Sciatic nerve (tissue), 2 donors: ENCODE measurements around the gene PLA2G15. TPM values are rescaled to one million over a fixed set of nuclear protein-coding genes. Genes with fewer than 3 reads are reported as not detected.
"Not testable (repeated sequence)": the region's sequence is repeated elsewhere in the genome, so short reads cannot be mapped to it uniquely, and the experiment has no call there.

Experiments used
- ATAC-seq: fragments of 200-7000 bp; cut with Tn5 transposase; one replicate; pipeline ENCODE4 v1.9.1; 2020; ENCODE audit warnings: mild to moderate bottlenecking, moderate library complexity
- DNase-seq: peaks from one replicate; pipeline ENCODE4 v3.0.0-alpha.2; 2020; ENCODE audit warnings: low spot score
- intact Hi-C: fragments of 100-400 bp; cut with DNase I; formaldehyde crosslinking; loops from one replicate; pipeline ENCODE4 v1.14.2; 2022
- total RNA-seq: library from RNA; stranded (reverse); fragmentation: NEBNext Ultra II Directional; extraction: Animal tissue kit (Norgen Biotek cat#: 25700); gene quantifications from one replicate; pipeline ENCODE4 v1.2.1, GENCODE V29; 2021
- donor health status: DM: no; HTN: no; CAD: no.
- donor health status: DM: no; HTN: no; CAD: no.

Gene PLA2G15
- total RNA-seq, 1 donor from 2014 or later = 17.4 TPM

- intact Hi-C loops = no loop called here
- peak; percentile 82 for ATAC-seq
- peak; percentile 79 for DNase-seq
Measured at GRCh38 chr16:68287276-68288251, 42.4 kb downstream of the PLA2G15 start.

DNA sequence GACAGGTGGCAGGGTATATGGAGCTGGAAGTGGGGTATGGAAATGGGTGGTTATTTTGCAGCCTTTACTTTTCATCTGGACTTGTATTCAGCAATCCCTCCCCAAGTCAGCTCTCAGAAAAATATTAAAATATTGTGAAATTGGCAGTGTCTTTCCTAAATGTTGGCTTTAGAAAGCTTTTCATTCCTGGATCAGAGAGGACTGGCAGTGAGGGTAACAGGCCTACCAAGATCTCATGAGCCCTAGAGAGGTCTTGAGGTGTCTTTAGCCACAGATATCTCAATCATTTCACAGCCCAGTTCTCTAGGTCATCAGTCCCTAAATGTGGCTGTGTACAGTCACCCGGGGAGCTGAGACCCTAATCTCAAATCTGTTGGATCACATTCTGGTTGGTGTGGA lies 43.1 kb downstream of the PLA2G15 start:
- ATAC-seq = peak; percentile 51
- intact Hi-C loops = no loop called here
- DNase-seq = no peak

- ATAC-seq, intact Hi-C loops, DNase-seq: not testable (repeated sequence)
Measured at GRCh38 chr16:68288796-68289195, 43.6 kb downstream of the PLA2G15 start.

DNA sequence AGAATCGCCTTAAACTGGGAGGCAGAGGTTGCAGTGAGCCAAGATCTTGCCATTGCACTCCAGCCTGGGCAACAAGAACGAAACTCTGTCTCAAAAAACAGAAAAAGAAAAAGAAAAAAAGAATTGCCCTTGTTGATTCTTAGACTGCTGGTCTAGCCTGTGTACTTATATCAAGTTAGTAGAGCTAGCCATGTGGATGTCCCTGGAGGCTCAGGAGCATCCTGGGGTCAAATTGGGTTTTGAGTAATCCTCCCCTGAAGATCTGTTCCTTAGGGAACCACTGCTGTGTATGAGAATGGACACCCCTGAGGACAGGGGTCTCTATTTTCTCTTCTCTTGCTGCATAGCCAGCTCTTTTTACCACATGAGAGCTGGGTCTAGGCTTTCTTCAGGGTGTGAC lies 44.0 kb downstream of the PLA2G15 start:
- DNase-seq (no peak), ATAC-seq (no peak)
- intact Hi-C loops = no loop called here

DNA sequence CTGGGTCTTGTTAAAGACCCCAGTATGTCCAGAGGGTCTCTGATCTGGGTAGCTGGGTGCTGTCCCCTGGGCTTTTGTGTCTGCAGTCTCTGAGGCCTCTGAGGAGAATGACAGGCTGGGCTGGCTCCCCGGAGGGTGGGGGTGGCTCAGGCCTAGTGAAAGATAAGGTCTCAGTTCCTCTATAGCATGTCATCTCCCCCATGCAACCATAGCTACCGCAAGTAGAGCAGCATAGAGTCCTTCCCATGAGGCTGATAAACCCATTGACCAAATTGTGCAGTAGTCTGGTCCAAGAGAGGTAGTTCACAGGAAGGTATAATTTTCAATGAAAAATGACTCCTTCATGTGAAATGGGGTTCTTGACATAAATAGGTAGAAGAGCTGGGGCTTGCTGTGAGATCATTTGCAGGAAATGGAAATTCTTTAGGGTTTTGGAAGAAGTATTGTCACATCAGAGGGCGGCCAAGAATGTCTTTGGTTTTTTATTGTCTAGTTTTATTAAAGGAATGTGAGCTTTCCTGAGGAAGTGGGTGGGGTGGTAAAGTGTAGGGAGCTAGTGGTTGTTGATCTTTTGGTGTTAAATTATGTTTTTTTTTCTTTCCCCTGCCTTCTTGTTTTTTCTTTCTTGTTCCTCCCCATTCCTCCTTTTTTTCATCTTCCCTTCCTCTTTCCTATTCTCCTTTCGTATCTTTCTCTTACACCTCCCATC lies 44.6 kb downstream of the PLA2G15 start:
- ATAC-seq (no peak), DNase-seq (no peak)
- intact Hi-C loops = no loop called here

- ATAC-seq = no peak
- intact Hi-C loops = no loop called here
- no peak for DNase-seq
Measured at GRCh38 chr16:68290450-68290849, 45.3 kb downstream of the PLA2G15 start.

- ATAC-seq (no peak), DNase-seq (no peak)
- intact Hi-C loops = no loop called here
Measured at GRCh38 chr16:68291227-68291626, 46.1 kb downstream of the PLA2G15 start.

DNA sequence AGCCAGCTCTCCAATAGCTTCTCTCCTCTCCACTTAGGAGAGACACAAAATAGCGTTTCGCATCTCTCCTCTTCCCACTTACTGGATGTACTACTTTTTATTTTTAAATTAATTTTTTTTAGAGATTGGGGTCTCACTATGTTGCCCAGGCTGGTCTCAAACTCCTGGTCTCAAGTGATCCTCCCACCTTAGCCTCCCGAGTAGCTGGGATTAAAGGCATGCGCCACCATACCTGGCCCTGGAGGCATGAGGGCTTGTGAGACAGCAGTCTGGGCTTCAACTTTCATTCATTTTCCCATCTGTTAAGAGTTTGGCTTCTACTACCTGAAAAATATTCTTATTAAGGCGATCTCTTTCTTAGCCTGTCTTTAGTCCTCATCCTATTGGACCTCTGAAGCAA lies 47.3 kb downstream of the PLA2G15 start:
- ATAC-seq = no peak
- intact Hi-C loops = no loop called here

DNA sequence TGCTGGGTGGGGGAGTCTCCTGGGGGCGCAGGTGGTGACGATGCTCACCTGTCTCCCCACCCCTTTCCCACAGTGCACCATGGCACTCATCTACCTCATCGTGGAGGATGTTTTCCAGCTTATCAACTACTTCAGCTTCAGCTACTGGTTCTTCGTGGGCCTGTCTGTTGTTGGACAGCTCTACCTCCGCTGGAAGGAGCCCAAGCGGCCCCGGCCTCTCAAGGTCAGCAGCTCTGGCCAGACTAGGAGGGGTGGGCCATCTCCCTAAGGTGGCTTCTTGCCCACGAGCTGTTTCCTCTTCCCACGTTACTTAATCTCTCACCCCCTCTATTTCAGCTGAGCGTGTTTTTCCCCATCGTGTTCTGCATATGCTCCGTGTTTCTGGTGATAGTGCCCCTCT lies 51.1 kb downstream of the PLA2G15 start:
- intact Hi-C loops = no loop called here
- ATAC-seq = no peak
- no peak for DNase-seq

More for the DNA sequence above, 47.3 kb downstream of the PLA2G15 start:
- no peak for DNase-seq

GRCh38 chr16:68296693-68297092 lies 51.5 kb downstream of the PLA2G15 start:
- DNase-seq (no peak), ATAC-seq (no peak)
- intact Hi-C loops = no loop called here

- intact Hi-C loops = no loop called here
- no peak for DNase-seq
- ATAC-seq = no peak
Measured at GRCh38 chr16:68297908-68298307, 52.7 kb downstream of the PLA2G15 start.

DNA sequence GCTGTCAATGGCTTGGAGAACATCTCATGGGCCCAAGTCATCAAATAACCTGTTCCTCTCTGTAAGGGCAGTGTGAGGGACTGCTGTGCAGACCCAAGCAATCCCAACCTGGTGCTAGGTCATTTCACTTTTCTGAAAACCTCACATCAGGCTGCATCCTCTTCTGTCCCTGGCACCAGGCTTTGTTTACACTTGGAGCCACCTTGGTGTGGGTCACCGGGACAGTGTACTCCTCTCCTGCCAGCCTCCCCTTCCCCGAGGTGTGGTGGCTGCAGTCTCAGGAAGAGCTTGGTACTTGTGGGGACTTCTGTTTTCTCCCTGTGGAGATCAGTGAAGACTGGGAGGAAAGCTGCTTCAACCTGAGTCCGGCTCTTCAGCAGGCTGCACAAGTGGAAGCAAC lies 53.1 kb downstream of the PLA2G15 start:
- no peak for DNase-seq
- intact Hi-C loops = no loop called here
- ATAC-seq = no peak

GRCh38 chr16:68298907-68299561 lies 53.9 kb downstream of the PLA2G15 start:
- DNase-seq (no peak), ATAC-seq (peak; percentile 19)
- intact Hi-C loops = no loop called here

GRCh38 chr16:68299571-68300453 lies 54.6 kb downstream of the PLA2G15 start:
- DNase-seq (no peak), ATAC-seq (no peak)
- intact Hi-C loops = no loop called here

- DNase-seq (no peak), ATAC-seq (no peak)
- intact Hi-C loops = no loop called here
Measured at GRCh38 chr16:68300734-68301459, 55.7 kb downstream of the PLA2G15 start.

GRCh38 chr16:68306633-68307032 lies 61.5 kb downstream of the PLA2G15 start:
- no peak for ATAC-seq
- intact Hi-C loops = no loop called here
- DNase-seq = no peak

- DNase-seq (no peak), ATAC-seq (no peak)
- intact Hi-C loops = no loop called here
Measured at GRCh38 chr16:68309799-68310198, 64.6 kb downstream of the PLA2G15 start.

GRCh38 chr16:68310437-68310773 lies 65.2 kb downstream of the PLA2G15 start:
- ATAC-seq = peak; percentile 51
- peak; percentile 64 for DNase-seq
- intact Hi-C loops = no loop called here
